ENCODE data around the gene CEP250.

CEP250 gene

DNA sequence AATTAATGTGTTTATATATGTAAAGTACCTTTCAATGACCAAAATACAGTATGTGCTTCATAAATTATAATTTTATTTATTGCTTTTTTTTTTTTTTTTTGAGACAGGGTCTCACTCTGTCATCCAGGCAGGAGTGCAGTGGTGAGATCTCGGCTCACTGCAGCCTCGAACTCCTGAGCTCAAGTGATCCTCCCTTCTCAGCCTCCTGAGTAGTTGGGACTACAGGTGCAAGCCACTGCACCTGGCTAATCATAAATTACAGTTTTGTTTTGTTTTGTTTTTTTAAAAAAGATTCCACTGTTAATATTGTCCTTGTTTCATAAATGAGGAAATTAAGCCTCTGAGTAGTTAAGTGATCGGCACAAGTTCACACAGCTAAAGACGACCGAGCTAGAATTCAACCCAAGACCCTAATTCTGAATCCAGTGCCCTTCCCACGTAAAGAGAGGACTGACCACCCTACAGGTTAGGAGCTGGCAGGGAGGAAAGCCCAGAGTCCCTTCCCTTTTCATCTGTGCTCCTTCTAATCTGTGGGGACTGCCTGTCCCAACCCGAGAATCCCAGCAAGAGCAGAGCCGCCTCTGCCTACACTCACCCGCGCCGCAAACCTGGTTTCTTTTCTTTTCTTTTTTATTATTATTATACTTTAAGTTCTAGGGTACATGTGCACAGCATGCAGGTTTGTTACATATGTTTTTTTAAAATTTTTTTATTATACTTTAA, 8.9 kb upstream of the CEP250 start:
- POLR2A ChIA-PET, result interaction anchor here (0.6 to 3.7 kb wide), 3 partner anchors 8 to 162 kb away, joined by 3 to 10 read pairs (median 8); partner anchors contain the start of genes CEP250 and EIF6
- CTCF ChIA-PET, result interaction anchor here (0.6 to 7.4 kb wide), 23 partner anchors 8 to 906 kb away, joined by 3 to 90 read pairs (median 5); partner anchors contain the start of genes CEP250, EDEM2 and GDF5
- TF ChIP-seq ZNF211 (tag by site-specific recombination; IDR thresholded peaks at IDR 0.05; ENCODE audit: low read depth) (no peak), ZNF354C (tag by site-specific recombination; IDR thresholded peaks at IDR 0.05; ENCODE audit: borderline replicate concordance, low read depth) (no peak), ZNF48 (tag by site-specific recombination; IDR thresholded peaks at IDR 0.05) (no peak), ZNF624 (tag by site-specific recombination; IDR thresholded peaks at IDR 0.05) (no peak), ZSCAN23 (tag by site-specific recombination; IDR thresholded peaks at IDR 0.05) (no peak)

GRCh38 chr20:35447082-35447789, 8.2 kb upstream of the CEP250 start:
- H3K9me3 ChIP-seq (ENCODE audit: control insufficient read depth, insufficient read depth, low read depth, low read length), result no peaks in the 10 kb centered on the region
- no peak overlapping the region for H3K4me3 ChIP-seq (ENCODE audit: low read depth, low read length)
- H3K36me3 ChIP-seq (ENCODE audit: control insufficient read depth in 2 of 2, insufficient read depth in 1 of 2, low read length in 2 of 2), result no peaks in the 10 kb centered on the region; a peak in 1 of 3 replicates
- H3K4me1 ChIP-seq (ENCODE audit: control insufficient read depth, insufficient read depth, low read length), result no peaks in the 10 kb centered on the region
- ChIA-PET CTCF (interaction anchor here (0.5 to 7.4 kb wide), 33 partner anchors 8 to 600 kb away, joined by 3 to 90 read pairs (median 4); partner anchors contain the start of genes CEP250, EDEM2 and GDF5), POLR2A (interaction anchor here (0.6 to 3.7 kb wide), 3 partner anchors 8 to 163 kb away, joined by 3 to 10 read pairs (median 8); partner anchors contain the start of genes CEP250 and EIF6)
- no peak overlapping the region for H3K27ac ChIP-seq (ENCODE audit: extremely low read depth, low read depth, low read length)
- peak; percentile 72 for TF ChIP-seq CTCF (tag by site-specific recombination; IDR thresholded peaks at IDR 0.05)
- no peak for TF ChIP-seq ZNF701 (tag by site-specific recombination; IDR thresholded peaks at IDR 0.05)
- TF ChIP-seq, protein P1, sequence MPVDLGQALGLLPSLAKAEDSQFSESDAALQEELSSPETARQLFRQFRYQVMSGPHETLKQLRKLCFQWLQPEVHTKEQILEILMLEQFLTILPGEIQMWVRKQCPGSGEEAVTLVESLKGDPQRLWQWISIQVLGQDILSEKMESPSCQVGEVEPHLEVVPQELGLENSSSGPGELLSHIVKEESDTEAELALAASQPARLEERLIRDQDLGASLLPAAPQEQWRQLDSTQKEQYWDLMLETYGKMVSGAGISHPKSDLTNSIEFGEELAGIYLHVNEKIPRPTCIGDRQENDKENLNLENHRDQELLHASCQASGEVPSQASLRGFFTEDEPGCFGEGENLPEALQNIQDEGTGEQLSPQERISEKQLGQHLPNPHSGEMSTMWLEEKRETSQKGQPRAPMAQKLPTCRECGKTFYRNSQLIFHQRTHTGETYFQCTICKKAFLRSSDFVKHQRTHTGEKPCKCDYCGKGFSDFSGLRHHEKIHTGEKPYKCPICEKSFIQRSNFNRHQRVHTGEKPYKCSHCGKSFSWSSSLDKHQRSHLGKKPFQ (tag by site-specific recombination; IDR thresholded peaks at IDR 0.05), result peak; percentile 88
- TF ChIP-seq ZNF654 (tag by site-specific recombination; IDR thresholded peaks at IDR 0.05; ENCODE audit: low read depth), result peak; percentile 45
- peak; percentile 12; the same call in 1 of the 2 replicates for TF ChIP-seq ZNF335 (tag by site-specific recombination; conservative IDR thresholded peaks at IDR 0.05)
- peak; percentile 79 for TF ChIP-seq ZNF600 (tag by site-specific recombination; IDR thresholded peaks at IDR 0.05)
- 0 out of 2 replicates have a peak, but pooled peaks have one; percentile 13 for TF ChIP-seq ZXDB (tag by site-specific recombination; IDR thresholded peaks at IDR 0.05)
- TF ChIP-seq ZNF530 (tag by site-specific recombination; IDR thresholded peaks at IDR 0.05; ENCODE audit: low read depth), result no peak

More for the DNA sequence above, 8.9 kb upstream of the CEP250 start:
- Histone ChIP-seq H3K4me1 (ENCODE audit: control insufficient read depth, insufficient read depth, low read length) (no peaks in the 10 kb centered on the region), H3K36me3 (ENCODE audit: control insufficient read depth in 2 of 2, insufficient read depth in 1 of 2, low read length in 2 of 2) (no peaks in the 10 kb centered on the region; a peak in 1 of 3 replicates), H3K4me3 (ENCODE audit: low read depth, low read length) (no peak overlapping the region), H3K9me3 (ENCODE audit: control insufficient read depth, insufficient read depth, low read depth, low read length) (no peaks in the 10 kb centered on the region), H3K27ac (ENCODE audit: extremely low read depth, low read depth, low read length) (no peak overlapping the region)

- CTCF ChIA-PET, result interaction anchor here (0.6 to 7.4 kb wide), 5 partner anchors 9 to 144 kb away, joined by 4 to 90 read pairs (median 10); partner anchors contain the start of gene GDF5
- no peak overlapping the region for H3K27ac ChIP-seq (ENCODE audit: extremely low read depth, low read depth, low read length)
- POLR2A ChIA-PET, result interaction anchor here (0.7 kb wide), 1 partner anchor 603 kb away, joined by 3 read pairs; no protein-coding TSS in a partner anchor
- no peaks in the 10 kb centered on the region for H3K4me1 ChIP-seq (ENCODE audit: control insufficient read depth, insufficient read depth, low read length)
- no peaks in the 10 kb centered on the region; a peak in 1 of 3 replicates for H3K36me3 ChIP-seq (ENCODE audit: control insufficient read depth in 2 of 2, insufficient read depth in 1 of 2, low read length in 2 of 2)
- H3K9me3 ChIP-seq (ENCODE audit: control insufficient read depth, insufficient read depth, low read depth, low read length), result no peaks in the 10 kb centered on the region
- TF ChIP-seq SP7 (tag by site-specific recombination; IDR thresholded peaks at IDR 0.05) (no peak), ZNF623 (tag by site-specific recombination; IDR thresholded peaks at IDR 0.05) (peak; percentile 79), ZBTB20 (tag by site-specific recombination; IDR thresholded peaks at IDR 0.05) (no peak), ZNF121 (tag by site-specific recombination; IDR thresholded peaks at IDR 0.05) (peak; percentile 96)
- H3K4me3 ChIP-seq (ENCODE audit: low read depth, low read length), result no peak overlapping the region
Observed at GRCh38 chr20:35448788-35449373, 6.5 kb upstream of the CEP250 start.

All from HEK293 (cell line).